Activated T-helper 1 cell treated with anti-CD3 and anti-CD28 coated beads, Interleukin-12 subunit alpha, Interleukin-12 subunit beta, Interleukin-2, Interleukin-4 antibody, amounts not matched to agents 30 ng/mL and 10 ng/mL and 1 ng/mL, durations not matched to agents 14 hours and 24 hours and 36 hours (primary cell): ENCODE measurements around the gene PSG6. TPM values are rescaled to one million over a fixed set of nuclear protein-coding genes. Genes with fewer than 3 reads are reported as not detected.
"Not testable (repeated sequence)": the region's sequence is repeated elsewhere in the genome, so short reads cannot be mapped to it uniquely, and the experiment has no call there.

Experiments used
- DNase-seq: peaks from one replicate; pipeline ENCODE4 v3.0.0; 2021; ENCODE audit warnings: low spot score
- H3K27ac Mint-ChIP-seq: one replicate; pipeline ENCODE4 v1.8.0; 2021; ENCODE audit warnings: mild to moderate bottlenecking, mixed read lengths
- H3K27me3 Mint-ChIP-seq: one replicate; pipeline ENCODE4 v1.8.0; 2022; ENCODE audit warnings: mild to moderate bottlenecking, moderate library complexity, mixed read lengths; ENCODE audit not compliant: insufficient read depth
- H3K36me3 Mint-ChIP-seq: one replicate; pipeline ENCODE4 v1.8.0; 2021; ENCODE audit warnings: low read depth, mixed read lengths
- H3K4me1 Mint-ChIP-seq: one replicate; pipeline ENCODE4 v1.8.0; 2021; ENCODE audit warnings: low read depth, mixed read lengths
- H3K4me3 Mint-ChIP-seq: one replicate; pipeline ENCODE4 v1.8.0; 2021; ENCODE audit warnings: mild to moderate bottlenecking, moderate library complexity, mixed read lengths
- H3K9me3 Mint-ChIP-seq: one replicate; pipeline ENCODE4 v1.8.0; 2021; ENCODE audit warnings: mixed read lengths
- intact Hi-C: fragments of 100-400 bp; cut with micrococcal nuclease; formaldehyde crosslinking; loops from one replicate; pipeline ENCODE4 v1.15.1; 2024
- total RNA-seq: library from RNA; stranded (reverse); gene quantifications from 2 replicates; pipeline ENCODE4 v1.2.3, GENCODE V29; 2022

The PSG6 gene
- total RNA-seq: not detected in 2 replicates

DNA sequence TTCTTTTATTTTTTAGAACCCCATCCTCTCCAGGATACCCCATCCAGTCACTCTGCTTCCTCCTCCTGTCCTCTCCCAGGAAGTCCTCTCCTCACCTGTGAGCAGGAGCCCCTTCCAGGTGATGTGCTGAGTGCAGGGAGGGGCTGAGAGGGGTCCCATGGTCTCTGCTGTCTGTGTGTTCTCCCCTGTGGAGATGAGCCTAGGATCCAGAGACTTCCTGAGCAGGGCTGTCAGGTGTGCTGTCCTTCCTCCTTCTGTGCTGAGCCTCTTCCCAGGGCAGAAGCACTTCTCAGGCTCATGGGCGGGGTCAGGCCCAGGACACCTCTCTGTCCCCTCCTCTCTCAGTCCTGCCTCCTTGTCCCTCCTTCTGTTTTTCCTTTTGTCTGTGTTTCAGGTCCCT, at the start of gene PSG6:
Gene PSG6, minus strand, starts transcription at position 261 of the 400 bp plus-strand sequence. Its CDS starts 102 bp downstream, at position 159.
- H3K9me3 Mint-ChIP-seq, H3K27ac Mint-ChIP-seq, H3K36me3 Mint-ChIP-seq, H3K27me3 Mint-ChIP-seq, DNase-seq, H3K4me3 Mint-ChIP-seq, H3K4me1 Mint-ChIP-seq, intact Hi-C loops: not testable (repeated sequence)

- Mint-ChIP-seq H3K27me3 (no peaks in the 10 kb centered on the region), H3K4me3 (no peak overlapping the region), H3K4me1 (no peaks in the 10 kb centered on the region), H3K27ac (no peak overlapping the region), H3K36me3 (no peaks in the 10 kb centered on the region), H3K9me3 (peaks cover 5% of the 10 kb centered on the region)
- intact Hi-C loops: no loop called here
- DNase-seq: no peak
These were observed 47.5 kb upstream of the PSG6 start for GRCh38 chr19:42965176-42965575.

DNA sequence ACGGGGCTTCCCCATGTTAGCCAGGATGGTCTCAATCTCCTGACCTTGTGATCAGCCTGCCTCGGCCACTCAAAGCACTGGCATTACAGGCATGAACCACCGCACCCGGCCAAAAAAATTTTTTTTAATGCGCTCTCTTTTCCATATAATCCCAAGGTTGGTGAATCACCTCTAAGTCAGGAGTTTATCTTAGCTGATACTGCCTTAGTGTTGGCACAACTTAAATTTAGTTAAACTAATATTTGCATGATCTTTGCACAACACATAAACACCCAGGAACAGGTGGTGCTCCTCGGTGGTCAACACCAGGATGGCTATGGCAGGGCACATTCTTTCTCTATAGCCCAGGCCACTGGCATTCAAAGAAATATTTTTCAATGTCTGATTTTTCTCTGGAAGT, 43.4 kb upstream of the PSG6 start:
- H3K27me3 Mint-ChIP-seq: no peaks in the 10 kb centered on the region
- intact Hi-C loops: no loop called here
- no peaks in the 10 kb centered on the region for H3K36me3 Mint-ChIP-seq
- DNase-seq: no peak
- no peak overlapping the region for H3K27ac Mint-ChIP-seq
- no peaks in the 10 kb centered on the region for H3K4me1 Mint-ChIP-seq
- H3K9me3 Mint-ChIP-seq: peaks cover 5% of the 10 kb centered on the region
- no peak overlapping the region for H3K4me3 Mint-ChIP-seq

DNA sequence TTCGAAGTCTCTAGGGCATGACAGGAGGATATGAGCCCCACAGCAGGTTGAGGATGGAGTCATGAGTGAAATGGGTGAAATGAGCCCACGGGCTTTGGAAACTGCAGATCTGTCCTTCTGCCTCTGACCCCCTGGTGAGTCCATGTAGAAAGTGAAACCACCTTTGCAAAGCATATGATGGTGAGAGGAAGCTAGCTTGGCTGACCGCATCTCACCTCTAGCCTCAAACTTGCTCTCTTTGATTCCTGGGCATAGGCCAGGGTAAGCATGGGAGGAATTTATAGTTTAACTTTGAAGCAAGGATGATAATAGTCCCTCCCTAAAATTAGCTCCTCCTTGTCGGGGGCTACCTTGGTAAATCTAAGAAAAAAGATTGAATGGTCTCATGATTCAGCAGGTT, 34.4 kb upstream of the PSG6 start:
- H3K4me1 Mint-ChIP-seq, intact Hi-C loops, DNase-seq, H3K27ac Mint-ChIP-seq, H3K9me3 Mint-ChIP-seq, H3K36me3 Mint-ChIP-seq, H3K27me3 Mint-ChIP-seq, H3K4me3 Mint-ChIP-seq: not testable (repeated sequence)

DNA sequence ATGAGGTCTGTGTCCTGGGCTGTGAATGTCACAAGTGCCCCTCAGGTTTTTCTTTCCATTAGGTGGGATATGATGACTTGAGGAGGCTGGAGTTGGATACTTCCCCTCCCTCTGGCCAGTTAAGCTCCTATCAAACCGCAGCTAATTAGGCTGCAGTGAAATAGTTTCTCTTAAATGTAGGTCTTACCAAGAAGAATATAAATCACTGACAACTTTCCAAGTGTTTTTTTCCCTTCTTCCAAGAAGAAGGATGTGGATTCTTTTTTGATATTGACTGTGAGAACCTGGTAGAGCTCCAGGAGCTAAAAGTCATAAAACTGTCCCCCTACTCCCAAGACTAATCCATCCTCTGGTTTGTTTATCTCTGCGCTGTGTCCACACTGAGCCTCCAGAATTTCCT, 33.8 kb upstream of the PSG6 start:
- H3K4me3 Mint-ChIP-seq, H3K27me3 Mint-ChIP-seq, DNase-seq, H3K27ac Mint-ChIP-seq, H3K9me3 Mint-ChIP-seq, H3K36me3 Mint-ChIP-seq, intact Hi-C loops, H3K4me1 Mint-ChIP-seq: not testable (repeated sequence)

DNA sequence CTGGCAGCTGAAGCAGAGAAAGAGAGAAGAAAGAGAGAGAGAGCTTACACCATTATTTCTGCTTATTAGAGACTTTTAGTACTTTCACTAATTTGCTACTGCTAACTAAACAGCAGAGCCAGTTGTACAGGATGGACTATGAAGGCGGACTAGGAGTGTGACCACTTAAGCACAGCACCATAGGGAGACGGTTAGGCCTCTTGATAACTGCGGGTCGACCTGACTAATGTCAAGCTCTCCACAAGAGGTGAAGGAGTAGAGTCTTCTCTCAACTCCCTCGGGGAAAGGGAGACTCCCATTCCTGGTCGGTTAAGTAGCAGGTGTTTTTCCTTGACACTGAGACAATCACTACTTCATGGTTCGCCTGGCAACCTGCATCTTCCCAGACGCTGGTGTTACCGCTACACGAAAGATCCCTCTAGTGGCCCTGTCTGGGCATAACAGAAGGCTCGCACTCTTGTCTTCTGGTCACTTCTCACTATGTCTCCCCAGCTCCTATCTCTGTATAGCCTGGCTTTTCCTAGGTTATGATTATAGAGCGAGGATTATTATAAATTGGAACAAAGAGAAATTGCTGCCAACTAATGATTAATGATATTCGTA, 24.6 kb upstream of the PSG6 start:
- no peaks in the 10 kb centered on the region for H3K4me1 Mint-ChIP-seq
- no peaks in the 10 kb centered on the region for H3K27me3 Mint-ChIP-seq
- intact Hi-C loops: no loop called here
- no peak for DNase-seq
- no peak overlapping the region for H3K4me3 Mint-ChIP-seq
- H3K9me3 Mint-ChIP-seq: no peaks in the 10 kb centered on the region
- no peak overlapping the region for H3K27ac Mint-ChIP-seq
- H3K36me3 Mint-ChIP-seq: no peaks in the 10 kb centered on the region

- intact Hi-C loops, DNase-seq, H3K4me1 Mint-ChIP-seq, H3K27ac Mint-ChIP-seq, H3K27me3 Mint-ChIP-seq, H3K4me3 Mint-ChIP-seq, H3K36me3 Mint-ChIP-seq, H3K9me3 Mint-ChIP-seq: not testable (repeated sequence)
These were observed 19.4 kb upstream of the PSG6 start, which contains the start of gene PSG7 for GRCh38 chr19:42937107-42937506. PSG7 (minus strand) TSS chr19:42937207; CDS start chr19:42937076, 131 bp downstream.

GRCh38 chr19:42934726-42935125, 17.0 kb upstream of the PSG6 start:
- H3K36me3 Mint-ChIP-seq, H3K27me3 Mint-ChIP-seq, H3K4me3 Mint-ChIP-seq, H3K27ac Mint-ChIP-seq, DNase-seq, H3K9me3 Mint-ChIP-seq, intact Hi-C loops, H3K4me1 Mint-ChIP-seq: not testable (repeated sequence)

DNA sequence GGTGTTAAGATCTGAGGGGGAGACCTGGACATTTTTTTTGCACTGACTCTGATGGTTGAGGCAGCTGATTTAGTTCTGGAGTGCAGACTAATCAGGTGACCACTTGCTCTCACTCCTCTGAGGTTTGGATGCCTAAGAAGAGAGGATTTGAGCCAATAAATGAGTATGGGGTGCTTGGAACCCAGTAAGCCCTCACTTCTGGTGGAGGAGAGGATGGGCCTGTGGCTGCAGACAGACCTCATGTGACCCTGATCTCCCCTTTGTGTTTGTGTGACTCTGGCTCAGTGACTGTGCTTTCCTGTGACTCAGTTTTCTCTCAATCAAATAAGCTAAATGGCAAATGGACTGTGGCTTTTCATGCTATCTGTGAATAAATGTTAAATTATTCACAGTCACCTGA, 16.5 kb upstream of the PSG6 start:
- H3K27ac Mint-ChIP-seq, H3K9me3 Mint-ChIP-seq, DNase-seq, H3K4me1 Mint-ChIP-seq, H3K4me3 Mint-ChIP-seq, H3K27me3 Mint-ChIP-seq, H3K36me3 Mint-ChIP-seq, intact Hi-C loops: not testable (repeated sequence)

DNA sequence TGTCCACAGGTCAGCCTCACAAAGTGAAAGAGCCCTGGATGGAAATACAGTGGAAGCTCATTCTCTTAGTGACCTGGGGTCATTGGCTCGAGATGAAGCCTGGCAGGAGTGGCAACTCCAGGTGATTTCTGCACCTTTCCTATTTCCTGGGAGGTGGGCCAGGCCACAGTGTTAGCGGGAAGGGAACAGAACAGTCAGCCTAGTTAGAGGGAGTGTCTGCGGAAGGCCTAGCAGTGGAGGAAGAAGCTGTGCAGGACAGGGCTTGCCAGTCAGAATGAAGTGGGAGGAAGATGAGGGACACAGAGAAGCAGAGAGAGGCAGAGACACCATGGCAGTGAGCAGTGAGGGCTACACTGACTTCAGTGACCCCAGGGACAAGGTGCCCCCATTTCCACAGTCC, 15.7 kb upstream of the PSG6 start:
- H3K9me3 Mint-ChIP-seq, H3K4me3 Mint-ChIP-seq, H3K27ac Mint-ChIP-seq, H3K36me3 Mint-ChIP-seq, H3K4me1 Mint-ChIP-seq, DNase-seq, intact Hi-C loops, H3K27me3 Mint-ChIP-seq: not testable (repeated sequence)

DNA sequence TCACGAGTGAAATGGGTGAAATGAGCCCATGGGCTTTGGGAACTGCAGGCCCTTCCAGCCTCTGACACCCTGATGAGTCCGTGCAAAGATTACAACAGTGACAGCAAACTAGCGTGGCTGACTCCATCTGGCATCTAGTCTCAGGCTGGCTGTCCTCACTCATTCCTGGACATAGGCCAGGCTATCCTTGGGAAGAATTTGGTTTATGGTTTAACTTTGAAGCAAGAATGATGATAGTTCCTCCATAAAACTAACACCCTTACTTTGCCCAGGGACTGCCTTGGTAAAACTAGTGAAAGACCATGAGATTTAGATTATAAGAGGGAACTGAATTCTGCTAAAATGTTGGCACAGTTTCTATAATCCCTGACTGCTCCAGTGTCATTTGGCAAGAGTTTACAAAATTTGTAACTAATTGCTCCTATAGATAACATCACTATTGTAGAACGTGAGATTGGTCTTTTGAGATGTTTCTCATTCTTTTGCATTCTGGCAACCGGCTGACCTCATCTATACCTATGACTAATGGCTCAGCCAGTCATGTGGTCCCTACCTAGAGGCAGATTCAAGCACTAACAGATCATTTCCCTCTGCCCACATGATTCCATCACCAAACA, 14.9 kb upstream of the PSG6 start:
- H3K4me3 Mint-ChIP-seq, H3K27ac Mint-ChIP-seq, DNase-seq, H3K27me3 Mint-ChIP-seq, H3K4me1 Mint-ChIP-seq, H3K36me3 Mint-ChIP-seq, intact Hi-C loops, H3K9me3 Mint-ChIP-seq: not testable (repeated sequence)

GRCh38 chr19:42930214-42930613, 12.5 kb upstream of the PSG6 start:
- H3K9me3 Mint-ChIP-seq, H3K27ac Mint-ChIP-seq, H3K4me1 Mint-ChIP-seq, DNase-seq, H3K36me3 Mint-ChIP-seq, H3K4me3 Mint-ChIP-seq, intact Hi-C loops, H3K27me3 Mint-ChIP-seq: not testable (repeated sequence)

DNA sequence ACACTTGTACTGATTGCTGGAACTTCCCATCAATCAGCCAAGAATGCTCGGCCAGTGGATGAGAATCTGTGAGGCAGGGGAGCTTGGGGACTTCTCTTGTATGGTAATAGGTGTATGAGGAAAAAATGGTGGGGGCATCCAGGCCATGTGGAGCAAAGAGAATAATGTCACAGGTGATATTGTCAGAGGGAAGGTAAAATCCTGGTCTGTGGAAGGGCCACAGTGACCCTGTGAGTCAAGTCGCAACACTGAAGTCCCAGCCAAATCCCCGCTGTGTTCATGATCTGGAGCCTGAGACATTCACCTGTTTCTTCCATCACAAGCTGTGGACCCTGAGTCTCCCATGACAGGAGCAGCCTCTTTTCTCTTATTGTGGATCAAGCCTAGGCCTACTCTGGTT, 11.2 kb upstream of the PSG6 start:
- no peak overlapping the region for H3K4me3 Mint-ChIP-seq
- no peaks in the 10 kb centered on the region for H3K27me3 Mint-ChIP-seq
- DNase-seq: no peak
- intact Hi-C loops: no loop called here
- H3K4me1 Mint-ChIP-seq: no peaks in the 10 kb centered on the region
- H3K27ac Mint-ChIP-seq: no peak overlapping the region
- no peaks in the 10 kb centered on the region for H3K9me3 Mint-ChIP-seq
- no peaks in the 10 kb centered on the region for H3K36me3 Mint-ChIP-seq

GRCh38 chr19:42926781-42927180, 9.1 kb upstream of the PSG6 start:
- no peak for DNase-seq
- Mint-ChIP-seq H3K4me1 (no peaks in the 10 kb centered on the region), H3K4me3 (no peak overlapping the region), H3K9me3 (no peaks in the 10 kb centered on the region), H3K27ac (no peak overlapping the region), H3K27me3 (no peaks in the 10 kb centered on the region), H3K36me3 (no peaks in the 10 kb centered on the region)
- intact Hi-C loops: no loop called here
